Uterus (tissue), 2 donors: ENCODE measurements around the gene NDC1.

Experiments used
- POLR2A ChIP-seq, 2 donors: fragments of 450-650 bp; IDR thresholded peaks; one replicate each; pipeline ENCODE4 v1.6.1; 2016; ENCODE audit warnings: antibody characterized with exemption in 2 of 2, mild to moderate bottlenecking in 1 of 2, moderate library complexity in 1 of 2
- TF ChIP-seq, protein P1 (sequence below), 4 experiments: fragments of 200-600 bp in 2 of 4; fragments of 450-650 bp in 2 of 4; sonication (generic) in 2 of 4; IDR thresholded peaks; one replicate each; pipeline ENCODE4 v1.5.1; 2016 to 2019; ENCODE audit warnings: antibody characterized with exemption in 4 of 4, mild to moderate bottlenecking in 2 of 4, moderate library complexity in 1 of 4

DNA sequence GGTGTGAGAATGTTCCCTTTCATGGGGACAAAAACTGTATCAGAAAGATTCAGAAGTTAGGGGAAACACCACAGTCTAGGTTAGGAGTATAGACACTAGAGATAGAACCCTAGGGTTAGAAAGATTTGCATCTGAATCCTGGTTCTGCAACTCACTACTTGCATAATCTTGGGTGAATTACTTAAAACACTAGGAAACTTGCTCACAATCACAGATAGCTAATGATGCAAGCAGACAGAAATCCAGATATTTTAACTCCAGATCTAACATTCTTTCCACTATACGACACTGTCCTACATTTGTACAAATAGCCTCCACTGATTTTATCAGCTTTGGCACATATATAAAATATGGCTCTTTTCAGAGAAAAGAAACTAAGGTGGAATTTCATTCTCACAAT, 68.3 kb downstream of the NDC1 start:
- TF ChIP-seq, protein P1, sequence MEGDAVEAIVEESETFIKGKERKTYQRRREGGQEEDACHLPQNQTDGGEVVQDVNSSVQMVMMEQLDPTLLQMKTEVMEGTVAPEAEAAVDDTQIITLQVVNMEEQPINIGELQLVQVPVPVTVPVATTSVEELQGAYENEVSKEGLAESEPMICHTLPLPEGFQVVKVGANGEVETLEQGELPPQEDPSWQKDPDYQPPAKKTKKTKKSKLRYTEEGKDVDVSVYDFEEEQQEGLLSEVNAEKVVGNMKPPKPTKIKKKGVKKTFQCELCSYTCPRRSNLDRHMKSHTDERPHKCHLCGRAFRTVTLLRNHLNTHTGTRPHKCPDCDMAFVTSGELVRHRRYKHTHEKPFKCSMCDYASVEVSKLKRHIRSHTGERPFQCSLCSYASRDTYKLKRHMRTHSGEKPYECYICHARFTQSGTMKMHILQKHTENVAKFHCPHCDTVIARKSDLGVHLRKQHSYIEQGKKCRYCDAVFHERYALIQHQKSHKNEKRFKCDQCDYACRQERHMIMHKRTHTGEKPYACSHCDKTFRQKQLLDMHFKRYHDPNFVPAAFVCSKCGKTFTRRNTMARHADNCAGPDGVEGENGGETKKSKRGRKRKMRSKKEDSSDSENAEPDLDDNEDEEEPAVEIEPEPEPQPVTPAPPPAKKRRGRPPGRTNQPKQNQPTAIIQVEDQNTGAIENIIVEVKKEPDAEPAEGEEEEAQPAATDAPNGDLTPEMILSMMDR (IDR thresholded peaks at IDR 0.05) = no peak
- no peak for TF ChIP-seq POLR2A (IDR thresholded peaks at IDR 0.05)
